WTC11 (cell line): ENCODE measurements around the gene NCOA1. TPM values are rescaled to one million over a fixed set of nuclear protein-coding genes. Genes with fewer than 3 reads are reported as not detected.
A peak's percentile ranks its signal among the peaks of the same experiment; 100 is the strongest.

Experiments used
- ATAC-seq: fragments of 200-7000 bp; cut with Tn5 transposase; 2 replicates; pipeline ENCODE4 v1.10.0; 2021; ENCODE audit warnings: mild to moderate bottlenecking, moderate library complexity
- CTCF ChIA-PET: fragments of 300-600 bp; sonication (Branson Sonifier 250); formaldehyde crosslinking; loops from one replicate; lab custom pipeline; 2021; ENCODE audit warnings: antibody characterized with exemption; lab: Charles Lee
- POLR2A ChIA-PET: fragments of 350-600 bp; sonication (Branson Sonifier 250); formaldehyde crosslinking; loops from one replicate; lab custom pipeline; 2021; ENCODE audit warnings: antibody characterized with exemption; lab: Charles Lee
- DNase-seq: peaks from one replicate; pipeline ENCODE4 v3.0.0; 2021; ENCODE audit warnings: low spot score
- H3K27ac Mint-ChIP-seq: 2 replicates; pipeline ENCODE4 v1.8.0; 2021; ENCODE audit warnings: mixed read lengths
- H3K27me3 Mint-ChIP-seq: 2 replicates; pipeline ENCODE4 v1.8.0; 2021; ENCODE audit warnings: low read depth, mild to moderate bottlenecking, moderate library complexity, mixed read lengths
- H3K36me3 Mint-ChIP-seq: 2 replicates; pipeline ENCODE4 v1.8.0; 2021; ENCODE audit warnings: mixed read lengths
- H3K4me1 Mint-ChIP-seq: 2 replicates; pipeline ENCODE4 v1.8.0; 2022; ENCODE audit warnings: mixed read lengths
- H3K4me3 Mint-ChIP-seq: 2 replicates; pipeline ENCODE4 v1.8.0; 2021; ENCODE audit warnings: mild to moderate bottlenecking, moderate library complexity, mixed read lengths
- H3K9me3 Mint-ChIP-seq: 2 replicates; pipeline ENCODE4 v1.8.0; 2021; ENCODE audit warnings: mixed read lengths
- AR ChIP-seq: fragments of 250-450 bp; sonication (Bioruptor Pico); IDR thresholded peaks from 2 replicates; pipeline ENCODE4 v1.9.0; 2021; ENCODE audit warnings: mild to moderate bottlenecking
- ATF1 ChIP-seq: sonication (generic); formaldehyde crosslinking; IDR thresholded peaks from 2 replicates; pipeline ENCODE4 v1.8.1; 2023; ENCODE audit warnings: mild to moderate bottlenecking, moderate library complexity, missing genetic modification reagents
- CBFB ChIP-seq: sonication (generic); formaldehyde crosslinking; IDR thresholded peaks from 2 replicates; pipeline ENCODE4 v1.8.1; 2022; ENCODE audit warnings: mild to moderate bottlenecking, low read depth, missing genetic modification reagents
- E2F1 ChIP-seq: sonication (generic); formaldehyde crosslinking; IDR thresholded peaks from 2 replicates; pipeline ENCODE4 v1.8.0; 2022; ENCODE audit warnings: mild to moderate bottlenecking, missing genetic modification reagents
- FOXJ3 ChIP-seq: sonication (generic); formaldehyde crosslinking; IDR thresholded peaks from 2 replicates; pipeline ENCODE4 v1.9.0; 2021; ENCODE audit warnings: missing genetic modification reagents, mild to moderate bottlenecking, borderline replicate concordance
- FOXK1 ChIP-seq: sonication (generic); formaldehyde crosslinking; IDR thresholded peaks from 2 replicates; pipeline ENCODE4 v1.8.0; 2022; ENCODE audit warnings: mild to moderate bottlenecking, moderate library complexity, missing genetic modification reagents
- KAT7 ChIP-seq: sonication (generic); formaldehyde crosslinking; IDR thresholded peaks from 2 replicates; pipeline ENCODE4 v1.8.1; 2023; ENCODE audit warnings: missing genetic modification reagents, mild to moderate bottlenecking, borderline replicate concordance
- MAX ChIP-seq: sonication (generic); formaldehyde crosslinking; IDR thresholded peaks from 2 replicates; pipeline ENCODE4 v1.8.0; 2022; ENCODE audit warnings: mild to moderate bottlenecking, missing genetic modification reagents
- NR3C1 ChIP-seq: sonication (generic); formaldehyde crosslinking; conservative IDR thresholded peaks from 2 replicates; pipeline ENCODE4 v1.8.1; 2023; ENCODE audit warnings: low read depth, mild to moderate bottlenecking, missing genetic modification reagents
- SOX15 ChIP-seq: fragments of 250-450 bp; sonication (Bioruptor Pico); IDR thresholded peaks from 2 replicates; pipeline ENCODE4 v1.9.0; 2021; ENCODE audit warnings: mild to moderate bottlenecking
- TEAD1 ChIP-seq: sonication (generic); formaldehyde crosslinking; IDR thresholded peaks from 2 replicates; pipeline ENCODE4 v1.8.0; 2022; ENCODE audit warnings: mild to moderate bottlenecking, missing genetic modification reagents
- ZBTB21 ChIP-seq: sonication (generic); formaldehyde crosslinking; IDR thresholded peaks from 2 replicates; pipeline ENCODE4 v1.8.1; 2023; ENCODE audit warnings: mild to moderate bottlenecking, missing genetic modification reagents, borderline replicate concordance
- ZNF138 ChIP-seq: sonication (generic); formaldehyde crosslinking; conservative IDR thresholded peaks from 2 replicates; pipeline ENCODE4 v1.8.1; 2022; ENCODE audit warnings: mild to moderate bottlenecking, moderate library complexity, missing genetic modification reagents
- ZNF232 ChIP-seq: sonication (generic); formaldehyde crosslinking; IDR thresholded peaks from 2 replicates; pipeline ENCODE4 v1.8.0; 2022; ENCODE audit warnings: mild to moderate bottlenecking, missing genetic modification reagents
- total RNA-seq: library from RNA; stranded (reverse); gene quantifications from 3 replicates; pipeline ENCODE4 v1.2.3, GENCODE V29; 2021
- TF ChIP-seq, protein P1 (sequence below): fragments of 200-600 bp; IDR thresholded peaks from 2 replicates; pipeline ENCODE4 v1.8.0; 2022; ENCODE audit warnings: antibody characterized with exemption
- TF ChIP-seq, protein P2 (sequence below): sonication (generic); formaldehyde crosslinking; conservative IDR thresholded peaks from 2 replicates; pipeline ENCODE4 v1.8.1; 2022; ENCODE audit warnings: mild to moderate bottlenecking, missing genetic modification reagents
- TF ChIP-seq, protein P3 (sequence below): sonication (generic); formaldehyde crosslinking; IDR thresholded peaks from 2 replicates; pipeline ENCODE4 v1.8.1; 2022; ENCODE audit warnings: missing genetic modification reagents, borderline replicate concordance
- TF ChIP-seq, protein P4 (sequence below): sonication (generic); formaldehyde crosslinking; IDR thresholded peaks from 2 replicates; pipeline ENCODE4 v1.8.1; 2022; ENCODE audit warnings: mild to moderate bottlenecking, moderate library complexity, missing genetic modification reagents

NCOA1 gene
- total RNA-seq, 1 experiment from 2014 or later = 16.9 TPM

DNA sequence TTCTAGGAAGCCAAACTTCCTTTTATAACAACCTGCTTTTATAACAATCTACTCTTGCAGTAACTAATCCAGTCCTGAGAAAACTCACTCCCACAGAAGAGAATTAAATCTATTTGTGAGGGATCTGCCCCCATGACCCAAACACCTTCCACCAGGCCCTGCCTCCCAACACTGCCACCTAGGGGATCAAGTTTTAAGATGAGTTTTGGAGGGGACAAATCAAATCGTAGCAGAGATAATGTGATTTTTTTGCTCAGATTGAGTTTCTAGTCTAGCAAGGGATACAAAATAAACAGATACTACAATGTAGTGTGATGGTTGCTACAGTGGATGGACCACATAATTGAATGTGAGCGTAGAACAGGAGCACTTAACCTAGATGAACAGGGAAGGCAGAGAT lies 52.2 kb downstream of the NCOA1 start:
- no peaks in the 10 kb centered on the region for H3K4me1 Mint-ChIP-seq
- H3K9me3 Mint-ChIP-seq = peaks cover 55% of the 10 kb centered on the region
- TF ChIP-seq E2F1 (CRISPR knock-in tag) = no peak
- TF ChIP-seq, protein P1, sequence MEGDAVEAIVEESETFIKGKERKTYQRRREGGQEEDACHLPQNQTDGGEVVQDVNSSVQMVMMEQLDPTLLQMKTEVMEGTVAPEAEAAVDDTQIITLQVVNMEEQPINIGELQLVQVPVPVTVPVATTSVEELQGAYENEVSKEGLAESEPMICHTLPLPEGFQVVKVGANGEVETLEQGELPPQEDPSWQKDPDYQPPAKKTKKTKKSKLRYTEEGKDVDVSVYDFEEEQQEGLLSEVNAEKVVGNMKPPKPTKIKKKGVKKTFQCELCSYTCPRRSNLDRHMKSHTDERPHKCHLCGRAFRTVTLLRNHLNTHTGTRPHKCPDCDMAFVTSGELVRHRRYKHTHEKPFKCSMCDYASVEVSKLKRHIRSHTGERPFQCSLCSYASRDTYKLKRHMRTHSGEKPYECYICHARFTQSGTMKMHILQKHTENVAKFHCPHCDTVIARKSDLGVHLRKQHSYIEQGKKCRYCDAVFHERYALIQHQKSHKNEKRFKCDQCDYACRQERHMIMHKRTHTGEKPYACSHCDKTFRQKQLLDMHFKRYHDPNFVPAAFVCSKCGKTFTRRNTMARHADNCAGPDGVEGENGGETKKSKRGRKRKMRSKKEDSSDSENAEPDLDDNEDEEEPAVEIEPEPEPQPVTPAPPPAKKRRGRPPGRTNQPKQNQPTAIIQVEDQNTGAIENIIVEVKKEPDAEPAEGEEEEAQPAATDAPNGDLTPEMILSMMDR = peak; percentile 30; the same call in 1 of the 2 replicates
- TF ChIP-seq, all 79 proteins: peak for 1
- H3K27me3 Mint-ChIP-seq = no peaks in the 10 kb centered on the region; the same call in 1 of the 2 replicates
- H3K36me3 Mint-ChIP-seq = peaks cover 29% of the 10 kb centered on the region
- POLR2A ChIA-PET = no interaction called here
- ATAC-seq (peak; percentile 67), DNase-seq (peak; percentile 28)
- CTCF ChIA-PET = interaction anchor here (0.7 to 1.0 kb wide), 4 partner anchors 20 to 141 kb away, joined by 3 to 5 read pairs (median 4); no protein-coding TSS in a partner anchor
- H3K4me3 Mint-ChIP-seq = no peak overlapping the region
- no peak overlapping the region for H3K27ac Mint-ChIP-seq

DNA sequence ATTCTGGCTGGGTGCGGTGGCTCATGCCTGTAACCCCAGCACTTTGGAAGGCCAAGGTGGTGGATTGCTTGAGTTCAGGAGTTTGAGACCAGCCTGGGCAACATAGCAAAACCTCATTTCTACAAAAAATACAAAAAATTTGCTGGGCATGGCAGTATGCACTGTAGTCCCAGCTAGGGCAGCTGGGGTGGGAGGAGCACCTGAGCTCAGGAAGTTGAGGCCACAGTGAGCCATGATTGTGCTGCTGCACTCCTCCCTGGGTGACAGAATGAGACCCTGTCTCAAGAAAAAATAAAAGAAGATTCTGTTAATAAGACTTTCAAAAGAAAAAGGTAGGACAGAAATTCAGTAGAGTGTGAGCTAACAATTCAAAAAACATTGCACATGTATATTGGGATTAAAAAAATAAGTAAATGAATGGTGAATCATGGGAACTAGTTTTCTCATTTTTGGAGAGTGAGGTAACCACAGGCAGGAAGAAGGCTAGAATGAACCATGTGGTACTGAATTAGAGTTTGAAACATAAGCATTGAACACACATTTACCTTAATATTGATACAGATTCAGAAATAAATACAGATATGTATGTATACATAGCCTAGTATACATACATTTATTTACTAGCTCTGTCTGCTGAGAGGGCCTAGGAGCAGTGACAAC lies 53.5 kb downstream of the NCOA1 start:
- DNase-seq = no peak
- Mint-ChIP-seq H3K27me3 (no peaks in the 10 kb centered on the region; the same call in 1 of the 2 replicates), H3K9me3 (peaks cover 69% of the 10 kb centered on the region), H3K4me3 (no peak overlapping the region), H3K36me3 (peaks cover 43% of the 10 kb centered on the region), H3K4me1 (no peaks in the 10 kb centered on the region), H3K27ac (no peak overlapping the region)
- ChIA-PET POLR2A (no interaction called here), CTCF (no interaction called here)
- ATAC-seq = no peak
- TF ChIP-seq, protein P2, sequence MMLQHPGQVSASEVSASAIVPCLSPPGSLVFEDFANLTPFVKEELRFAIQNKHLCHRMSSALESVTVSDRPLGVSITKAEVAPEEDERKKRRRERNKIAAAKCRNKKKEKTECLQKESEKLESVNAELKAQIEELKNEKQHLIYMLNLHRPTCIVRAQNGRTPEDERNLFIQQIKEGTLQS = no peak
- TF ChIP-seq KAT7 (CRISPR knock-in tag) (no peak), TEAD1 (CRISPR knock-in tag) (no peak), ATF1 (CRISPR knock-in tag) (no peak), CBFB (CRISPR knock-in tag) (no peak), SOX15 (CRISPR knock-in tag) (no peak), AR (CRISPR knock-in tag) (no peak), NR3C1 (CRISPR knock-in tag) (no peak)
- TF ChIP-seq, protein P3, sequence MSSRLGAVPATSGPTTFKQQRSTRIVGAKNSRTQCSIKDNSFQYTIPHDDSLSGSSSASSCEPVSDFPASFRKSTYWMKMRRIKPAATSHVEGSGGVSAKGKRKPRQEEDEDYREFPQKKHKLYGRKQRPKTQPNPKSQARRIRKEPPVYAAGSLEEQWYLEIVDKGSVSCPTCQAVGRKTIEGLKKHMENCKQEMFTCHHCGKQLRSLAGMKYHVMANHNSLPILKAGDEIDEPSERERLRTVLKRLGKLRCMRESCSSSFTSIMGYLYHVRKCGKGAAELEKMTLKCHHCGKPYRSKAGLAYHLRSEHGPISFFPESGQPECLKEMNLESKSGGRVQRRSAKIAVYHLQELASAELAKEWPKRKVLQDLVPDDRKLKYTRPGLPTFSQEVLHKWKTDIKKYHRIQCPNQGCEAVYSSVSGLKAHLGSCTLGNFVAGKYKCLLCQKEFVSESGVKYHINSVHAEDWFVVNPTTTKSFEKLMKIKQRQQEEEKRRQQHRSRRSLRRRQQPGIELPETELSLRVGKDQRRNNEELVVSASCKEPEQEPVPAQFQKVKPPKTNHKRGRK = no peak
- TF ChIP-seq, protein P4, sequence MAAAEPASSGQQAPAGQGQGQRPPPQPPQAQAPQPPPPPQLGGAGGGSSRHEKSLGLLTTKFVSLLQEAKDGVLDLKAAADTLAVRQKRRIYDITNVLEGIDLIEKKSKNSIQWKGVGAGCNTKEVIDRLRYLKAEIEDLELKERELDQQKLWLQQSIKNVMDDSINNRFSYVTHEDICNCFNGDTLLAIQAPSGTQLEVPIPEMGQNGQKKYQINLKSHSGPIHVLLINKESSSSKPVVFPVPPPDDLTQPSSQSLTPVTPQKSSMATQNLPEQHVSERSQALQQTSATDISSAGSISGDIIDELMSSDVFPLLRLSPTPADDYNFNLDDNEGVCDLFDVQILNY = no peak

DNA sequence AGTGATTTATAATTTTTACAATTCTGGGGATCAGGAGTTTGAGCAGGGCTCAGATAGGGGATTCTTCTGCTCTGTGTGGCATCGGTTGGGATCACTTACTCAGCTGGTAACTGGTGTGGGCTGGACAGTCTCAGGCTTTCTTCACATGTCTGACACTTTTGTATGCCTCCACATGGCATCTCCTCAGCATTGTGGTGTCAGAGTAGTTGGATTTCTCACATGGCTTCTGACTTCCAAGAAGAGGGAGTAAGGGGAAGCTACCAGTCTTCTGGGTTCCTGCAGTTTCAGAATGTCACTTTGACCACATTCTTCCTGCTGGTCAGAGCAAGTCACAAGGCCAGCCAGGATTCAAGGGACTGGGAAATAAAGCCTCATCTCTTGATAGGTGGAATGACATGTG lies 55.6 kb downstream of the NCOA1 start:
- no peaks in the 10 kb centered on the region; the same call in 1 of the 2 replicates for H3K27me3 Mint-ChIP-seq
- H3K4me1 Mint-ChIP-seq = peaks cover 7% of the 10 kb centered on the region
- ATAC-seq (no peak), DNase-seq (no peak)
- no peak overlapping the region for H3K27ac Mint-ChIP-seq
- peaks cover 65% of the 10 kb centered on the region for H3K9me3 Mint-ChIP-seq
- no peak overlapping the region for H3K4me3 Mint-ChIP-seq
- ChIA-PET POLR2A (no interaction called here), CTCF (no interaction called here)
- peaks cover 52% of the 10 kb centered on the region for H3K36me3 Mint-ChIP-seq
- no peak for TF ChIP-seq MAX (CRISPR knock-in tag)
- TF ChIP-seq ZBTB21 (CRISPR knock-in tag) = no peak
- no peak for TF ChIP-seq ZNF232 (CRISPR knock-in tag)
- TF ChIP-seq, protein P3 = no peak
- TF ChIP-seq FOXJ3 (CRISPR knock-in tag) = no peak
- no peak for TF ChIP-seq FOXK1 (CRISPR knock-in tag)
- TF ChIP-seq ZNF138 (CRISPR knock-in tag) = no peak
